ENCODE measurements around the gene ADARB1.
A peak's percentile ranks its signal among the peaks of the same experiment; 100 is the strongest.
"Not testable (repeated sequence)": the region's sequence is repeated elsewhere in the genome, so short reads cannot be mapped to it uniquely, and the experiment has no call there.

The ADARB1 gene

DNA sequence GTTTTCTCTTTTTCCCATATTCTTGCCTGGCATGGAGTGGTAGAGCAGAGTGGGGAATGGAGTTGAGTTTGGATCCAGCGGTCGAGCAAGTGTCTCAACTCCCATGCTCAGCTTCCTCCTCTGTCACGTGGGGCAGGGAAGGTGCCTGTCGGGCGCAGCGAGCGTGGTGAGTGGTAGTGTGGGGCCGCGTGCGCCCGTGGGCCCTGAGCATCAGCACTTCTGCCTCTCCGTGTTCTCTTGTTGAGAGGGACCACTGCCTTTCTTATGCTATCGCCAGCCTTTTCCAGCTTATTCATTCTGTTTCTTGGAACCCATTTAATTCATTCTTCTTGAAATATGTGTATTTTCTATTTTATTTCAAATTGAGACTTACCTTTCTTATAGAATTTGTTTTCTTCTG is 65.1 kb downstream of the ADARB1 start:
- no peak for DNase-seq

DNA sequence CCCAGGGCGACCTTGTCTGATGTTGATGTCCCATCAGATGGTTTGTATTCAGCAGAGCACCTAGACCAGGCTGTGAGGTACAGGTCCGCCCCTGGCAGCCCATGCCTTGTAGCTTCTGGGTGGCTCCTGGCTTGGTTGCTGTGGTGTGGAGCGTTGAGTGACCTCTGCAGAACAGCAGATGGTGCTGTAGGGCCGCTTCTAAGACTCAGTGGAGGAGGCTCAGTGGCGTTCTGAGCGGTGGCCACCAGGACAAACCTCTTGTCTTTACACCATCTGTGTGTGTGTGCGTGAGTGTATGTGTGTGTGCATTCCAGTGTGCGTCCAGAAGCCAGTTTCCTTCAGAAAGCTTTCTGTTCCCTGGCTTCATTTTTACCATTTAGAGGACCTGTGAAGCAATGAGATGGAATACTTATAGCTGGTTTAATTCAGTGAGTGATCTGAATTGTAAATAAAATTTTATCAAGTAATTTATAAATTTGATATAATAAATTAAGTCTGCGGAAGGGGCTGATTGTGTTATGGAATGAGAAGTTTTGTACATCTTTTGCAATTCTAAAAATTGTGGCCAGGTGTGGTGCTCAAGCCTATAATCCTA is 66.1 kb downstream of the ADARB1 start:
- peak; percentile 85 for DNase-seq

DNA sequence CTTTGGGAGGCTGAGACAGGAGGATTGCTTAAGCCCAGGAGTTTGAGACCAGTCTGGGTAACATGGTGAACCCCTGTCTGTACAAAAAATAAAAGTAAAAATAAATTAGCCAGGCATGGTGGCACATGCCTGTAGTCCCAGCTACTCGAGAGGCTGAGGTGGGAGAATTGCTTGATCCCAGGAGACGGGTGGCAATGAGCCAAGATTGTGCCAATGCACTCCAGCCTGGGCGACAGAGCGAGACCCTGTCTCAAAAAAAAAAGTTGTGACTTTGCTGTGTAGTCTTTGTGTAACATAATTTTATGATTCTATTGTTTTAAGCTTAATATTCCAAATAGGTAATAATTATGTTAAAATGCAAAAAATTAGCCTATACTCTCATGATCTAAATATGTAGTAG is 66.6 kb downstream of the ADARB1 start:
- DNase-seq = not testable (repeated sequence)

DNA sequence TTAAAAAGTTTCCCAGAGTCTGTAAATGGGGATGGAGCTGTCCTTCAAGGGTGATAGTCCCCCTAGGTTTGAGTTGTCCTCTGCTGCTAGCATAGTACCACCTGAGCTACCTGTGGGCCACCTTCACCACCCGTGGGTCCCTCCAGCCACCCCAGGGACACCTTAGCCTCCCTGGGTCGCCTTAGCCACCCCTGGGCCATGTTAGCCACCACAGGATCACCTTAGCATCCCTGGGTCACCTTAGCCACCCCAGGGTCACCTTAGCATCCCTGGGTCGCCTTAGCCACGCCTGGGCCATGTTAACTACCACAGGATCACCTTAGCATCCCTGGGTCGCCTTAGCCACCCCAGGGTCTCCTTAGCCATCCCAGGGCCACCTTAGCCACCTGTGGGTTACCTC is 67.1 kb downstream of the ADARB1 start:
- DNase-seq = no peak

DNA sequence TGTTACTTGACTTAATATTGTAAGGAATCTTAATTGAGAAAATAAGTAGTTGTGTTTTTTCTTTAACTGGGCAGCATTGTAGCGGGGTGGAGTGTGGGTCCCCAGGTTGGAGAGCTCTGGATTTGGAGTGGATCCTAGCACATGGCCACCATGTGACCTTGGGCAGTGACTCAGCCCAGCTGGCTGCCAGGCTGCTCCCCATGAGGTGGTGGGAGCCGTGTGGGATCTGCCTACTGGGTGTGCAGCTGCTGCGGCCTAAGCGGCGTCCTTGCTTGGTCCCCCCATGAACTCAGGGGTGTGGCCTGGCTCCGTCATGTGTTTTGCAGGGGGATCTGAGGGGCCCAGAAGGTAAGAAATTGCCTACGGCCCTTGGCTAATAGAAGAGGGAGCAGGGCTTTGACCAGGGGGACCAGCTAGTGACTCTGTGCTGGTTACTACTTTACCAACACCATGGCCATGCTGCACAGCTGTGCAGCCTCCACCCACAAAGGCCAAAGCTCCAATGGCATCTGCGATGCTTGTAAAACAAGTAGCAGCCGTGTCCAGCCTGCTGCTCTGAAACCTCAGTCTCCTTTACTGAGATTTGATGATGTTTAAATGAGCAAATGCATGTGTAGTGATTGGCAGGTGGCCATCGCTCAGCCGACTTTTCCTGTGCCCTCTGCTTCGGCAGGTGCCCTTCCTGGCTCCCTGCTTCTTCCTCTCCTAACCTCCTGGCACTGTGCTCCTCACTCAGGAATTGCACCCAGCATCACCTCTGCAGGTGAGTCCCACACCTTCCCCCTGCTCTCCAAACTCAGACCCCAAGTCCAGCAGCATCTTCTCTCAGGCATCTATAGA is 68.3 kb downstream of the ADARB1 start:
- no peak for DNase-seq

DNA sequence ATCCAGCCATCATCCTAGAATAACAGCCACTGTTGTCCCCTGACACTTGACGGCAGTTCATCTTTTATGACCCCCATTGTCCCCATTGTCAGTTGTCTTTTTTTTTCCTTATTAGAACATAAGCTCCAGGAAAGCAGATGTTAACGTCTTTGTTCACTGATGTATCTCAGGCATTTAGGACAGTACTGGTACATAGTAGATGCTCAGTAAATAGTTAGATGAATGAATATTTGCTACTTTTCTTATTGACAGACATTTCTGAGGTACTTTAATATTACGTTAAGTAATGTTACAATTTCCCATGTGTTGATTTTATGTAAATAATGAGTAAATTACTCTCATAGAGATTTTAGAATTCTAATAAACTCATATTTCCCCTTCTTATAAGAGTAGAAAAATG is 69.5 kb downstream of the ADARB1 start:
- DNase-seq = no peak

DNA sequence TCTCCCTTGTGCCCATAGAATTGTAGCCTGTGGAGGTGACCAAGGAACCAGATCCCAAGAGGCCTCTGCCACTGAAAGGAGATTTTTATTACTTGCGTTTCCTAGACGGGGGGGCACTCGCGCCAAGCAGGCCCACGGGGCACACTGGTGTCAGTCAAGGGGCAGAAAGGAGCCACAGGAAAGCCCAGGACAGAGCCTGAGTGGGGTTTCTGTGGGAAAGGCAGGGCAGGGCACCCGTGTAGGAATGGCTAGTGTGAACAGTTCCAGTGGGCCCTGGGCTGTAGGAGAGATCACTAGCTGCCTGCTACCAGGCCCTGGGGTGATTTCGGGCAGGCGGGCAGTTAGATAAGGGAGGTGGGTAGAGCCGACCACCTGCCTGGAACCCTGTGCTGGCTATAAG is 70.8 kb downstream of the ADARB1 start:
- no peak for DNase-seq

DNA sequence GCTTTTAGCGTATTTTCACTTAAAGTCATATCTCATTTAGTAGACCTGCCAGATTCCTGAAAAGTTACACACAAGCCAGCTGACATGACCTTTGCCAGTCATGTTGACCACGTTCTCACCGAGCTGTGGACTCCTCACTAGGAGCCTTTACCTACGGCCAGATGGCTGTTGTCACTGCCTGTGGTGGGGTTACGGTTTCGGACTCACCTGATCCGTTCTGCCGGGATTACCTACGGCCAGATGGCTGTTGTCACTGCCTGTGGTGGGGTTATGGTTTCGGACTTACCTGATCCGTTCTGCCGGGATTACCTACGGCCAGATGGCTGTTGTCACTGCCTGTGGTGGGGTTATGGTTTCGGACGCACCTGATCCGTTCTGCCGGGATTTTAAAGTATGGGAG is 71.5 kb downstream of the ADARB1 start:
- DNase-seq = not testable (repeated sequence)

DNA sequence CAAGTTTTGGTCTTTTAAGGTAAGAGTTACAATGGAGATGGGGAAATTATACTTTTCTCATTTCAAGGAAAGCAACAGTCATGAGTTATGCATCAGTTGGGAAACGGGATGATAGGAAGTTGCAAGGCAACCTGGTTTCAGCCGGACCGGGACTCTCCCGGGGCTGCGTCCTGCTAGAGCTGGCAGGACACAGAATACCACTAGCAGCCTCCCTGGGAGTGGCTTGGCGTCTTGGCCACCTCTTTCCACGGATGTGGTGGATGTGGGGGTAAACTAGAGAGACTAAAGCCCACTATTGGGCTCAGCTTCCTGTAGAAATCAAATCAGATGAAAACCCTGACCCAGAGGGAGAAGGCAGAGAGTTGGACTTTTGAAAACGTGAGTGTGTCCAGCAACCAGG is 71.9 kb downstream of the ADARB1 start:
- DNase-seq = no peak

DNA sequence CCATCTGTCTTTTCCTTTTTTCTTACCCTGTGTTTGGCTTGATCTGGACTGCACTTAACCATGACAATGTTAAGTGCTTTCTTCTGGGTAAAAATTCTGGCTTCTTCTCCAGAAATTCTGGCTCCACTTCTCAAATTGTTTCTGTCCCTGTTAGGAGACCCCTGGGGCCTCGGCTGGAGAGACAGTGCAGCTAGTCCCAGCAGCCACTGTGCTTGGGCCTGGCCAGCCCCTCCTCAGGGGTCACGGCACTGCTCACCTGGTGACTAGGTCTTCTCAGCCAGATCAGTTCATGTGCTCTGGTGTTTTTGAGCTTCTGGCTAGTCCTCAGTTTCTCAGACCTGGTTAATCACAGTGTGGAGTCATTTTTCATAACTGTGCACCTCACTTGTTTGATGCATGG is 72.4 kb downstream of the ADARB1 start:
- DNase-seq = no peak

DNA sequence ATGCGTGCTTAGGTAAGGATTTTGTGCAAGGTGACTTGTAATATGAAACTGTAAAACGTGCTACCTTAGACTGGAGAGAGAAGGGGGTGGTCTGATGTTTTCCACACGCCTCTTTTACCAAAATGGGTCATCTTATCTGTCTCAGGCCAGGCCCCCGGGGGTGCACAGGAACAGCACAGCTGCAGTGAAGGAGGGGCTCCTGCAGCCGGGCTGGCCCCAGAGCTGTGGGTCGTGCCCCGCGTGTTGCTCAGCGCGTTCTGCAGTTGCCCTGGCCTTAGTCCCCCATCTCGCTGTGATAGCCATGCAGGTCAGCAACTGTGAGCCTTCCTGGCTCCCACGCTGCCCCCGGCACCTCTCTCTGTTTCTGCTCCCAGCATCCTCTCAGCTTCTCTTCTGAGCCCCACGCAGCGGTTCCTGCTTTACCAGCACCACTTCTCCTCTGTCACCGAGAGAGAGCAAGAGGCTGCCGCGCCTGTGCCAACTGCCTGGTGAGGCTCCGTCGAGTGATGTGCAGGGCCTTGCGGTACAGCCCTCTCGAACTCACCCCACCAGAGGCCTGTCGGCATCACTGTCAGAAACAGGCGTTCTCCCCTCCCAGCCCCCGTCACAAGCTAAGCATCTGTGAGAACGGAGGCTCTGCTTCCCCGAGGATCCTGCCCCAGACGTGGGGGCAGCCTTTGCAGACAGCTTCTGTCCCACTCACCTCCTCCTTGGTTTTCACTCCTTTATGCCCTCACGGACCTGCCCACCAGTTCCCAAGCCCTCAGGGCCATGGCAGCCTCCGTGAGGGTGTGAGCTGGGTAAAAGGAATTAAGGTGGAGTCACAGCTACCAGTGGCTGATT is 73.3 kb downstream of the ADARB1 start:
- no peak for DNase-seq

DNA sequence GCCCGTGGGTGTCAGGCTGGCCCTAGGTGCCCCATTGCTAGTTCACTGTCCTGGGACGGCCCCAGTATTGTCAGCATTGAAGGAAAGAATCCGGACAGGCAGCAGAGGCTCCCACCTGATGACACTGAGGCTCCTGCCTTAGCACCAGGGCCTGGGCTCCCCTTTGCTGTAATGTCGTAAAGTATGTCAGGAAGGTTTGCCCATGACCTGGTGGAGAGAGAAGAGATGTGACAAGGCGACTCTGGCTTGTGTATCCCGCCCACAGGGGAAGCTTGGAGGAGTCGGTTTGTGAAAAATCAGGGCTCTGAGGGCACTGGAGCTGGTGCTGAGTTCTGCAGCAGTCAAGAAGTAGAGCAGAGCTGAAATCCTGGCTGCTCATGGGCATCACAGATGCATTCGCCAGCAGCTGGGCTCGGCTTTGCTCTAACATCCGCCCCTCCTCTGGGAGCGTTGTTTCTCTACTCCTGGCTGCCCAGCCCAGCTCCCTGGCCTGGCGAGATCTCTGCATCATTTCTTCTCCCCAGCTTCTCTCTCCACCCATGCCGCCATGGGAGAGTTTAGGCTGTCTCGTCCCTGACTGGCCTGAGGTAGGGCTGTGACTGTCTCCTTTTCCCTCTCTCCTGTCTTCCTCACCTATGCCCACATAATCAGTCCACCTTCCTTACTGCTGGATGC is 74.1 kb downstream of the ADARB1 start:
- no peak for DNase-seq

DNA sequence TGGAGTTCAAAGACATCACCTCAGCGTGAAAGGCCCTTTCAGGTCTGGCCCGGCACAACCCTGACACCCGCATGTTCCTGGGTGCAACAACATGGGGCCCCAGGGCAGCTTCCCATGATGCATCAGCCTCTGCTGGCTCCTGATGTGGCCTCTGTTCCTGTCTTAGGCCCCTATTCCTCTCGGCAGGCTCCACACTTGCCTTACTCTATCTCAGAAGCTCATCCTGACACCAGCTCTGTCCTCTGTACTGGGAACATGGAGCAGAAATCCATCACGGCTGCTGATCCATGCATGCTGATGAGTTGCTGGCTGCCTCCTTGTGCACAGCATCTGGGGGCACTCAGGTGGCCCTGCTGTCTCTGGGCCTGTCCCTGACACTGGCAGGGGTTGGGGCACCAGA is 74.6 kb downstream of the ADARB1 start:
- DNase-seq = no peak

DNA sequence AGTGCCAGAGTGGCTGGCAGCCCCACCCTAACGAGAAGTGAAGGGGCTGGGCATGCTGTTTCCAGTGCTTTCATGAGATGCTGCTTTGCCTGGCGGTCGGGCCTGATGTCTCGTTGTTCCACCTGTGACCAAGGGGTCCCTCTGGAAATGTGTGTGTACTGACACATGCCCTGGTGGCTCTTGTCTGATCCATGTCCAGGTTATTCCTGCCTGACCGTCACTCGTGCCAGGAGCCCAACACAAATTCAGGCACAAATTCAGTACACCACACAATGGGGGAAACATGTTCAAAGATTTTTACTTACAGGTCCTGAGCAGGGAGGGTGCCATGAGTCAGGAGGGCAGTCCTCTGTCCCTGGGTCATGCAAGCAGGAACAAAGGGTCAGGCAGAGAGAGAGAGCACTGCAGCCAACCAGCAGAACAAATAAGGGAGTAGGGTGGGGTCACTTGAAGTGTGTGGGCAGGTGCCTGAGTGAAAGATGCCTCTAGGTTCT is 76.3 kb downstream of the ADARB1 start:
- DNase-seq = no peak

DNA sequence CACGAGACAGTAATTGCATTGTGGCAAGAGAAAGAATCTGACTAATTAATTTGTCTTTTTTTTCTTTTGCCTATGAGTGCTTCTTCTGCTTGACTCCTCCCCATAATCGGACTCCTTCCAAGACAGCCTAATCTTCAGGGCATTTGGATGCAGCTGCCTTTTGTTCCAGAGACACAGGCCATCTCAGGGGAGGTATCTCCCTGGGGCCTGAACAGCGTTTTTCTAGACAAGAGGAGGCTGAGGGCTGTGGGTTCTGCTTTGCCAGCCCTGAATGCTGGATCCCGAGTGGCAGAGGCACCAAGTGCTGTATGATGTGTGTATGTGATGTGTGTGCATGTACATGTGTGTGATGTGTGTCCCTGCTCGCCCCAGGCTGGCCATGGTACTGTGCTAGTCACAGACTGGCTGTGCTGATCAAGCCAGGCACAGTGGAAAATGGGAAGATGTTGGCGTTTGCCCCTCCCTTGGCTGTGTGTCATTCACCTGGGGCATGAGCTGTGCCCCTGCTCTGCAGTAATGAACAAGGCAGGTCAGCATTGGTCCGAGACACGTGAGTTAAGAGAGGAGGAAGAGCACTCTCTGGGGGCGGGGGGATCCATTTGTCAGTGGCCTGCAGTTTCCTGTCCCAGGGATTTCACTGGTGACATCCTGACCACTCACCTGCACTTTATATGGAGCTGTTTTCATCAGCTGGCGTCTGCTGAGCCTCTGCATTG is 77.2 kb downstream of the ADARB1 start:
- DNase-seq = no peak

DNA sequence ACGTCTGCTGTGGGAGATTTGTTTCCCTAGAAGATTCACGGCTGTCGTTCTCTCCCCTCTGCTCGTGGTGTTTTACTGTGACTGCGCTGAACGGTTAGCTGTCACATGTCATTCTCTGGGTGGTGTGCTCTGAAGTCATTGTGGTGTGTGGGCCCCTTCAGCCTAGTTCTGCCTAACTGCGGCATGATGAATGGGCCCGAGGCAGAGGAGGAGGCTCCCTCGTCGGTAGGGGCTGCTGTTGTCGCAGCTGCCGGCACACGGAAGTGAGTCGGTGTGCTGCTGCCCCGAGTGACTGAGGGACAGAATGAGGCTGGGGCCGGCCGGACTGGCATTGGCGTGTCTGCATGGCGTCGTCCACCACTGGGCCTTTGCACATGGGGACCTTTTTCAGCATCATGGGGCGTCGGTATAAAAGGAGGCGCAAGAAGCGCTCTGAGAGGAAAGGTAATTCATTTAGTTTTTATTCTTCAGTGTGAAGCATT is 77.9 kb downstream of the ADARB1 start:
- peak; percentile 87 for DNase-seq

DNA sequence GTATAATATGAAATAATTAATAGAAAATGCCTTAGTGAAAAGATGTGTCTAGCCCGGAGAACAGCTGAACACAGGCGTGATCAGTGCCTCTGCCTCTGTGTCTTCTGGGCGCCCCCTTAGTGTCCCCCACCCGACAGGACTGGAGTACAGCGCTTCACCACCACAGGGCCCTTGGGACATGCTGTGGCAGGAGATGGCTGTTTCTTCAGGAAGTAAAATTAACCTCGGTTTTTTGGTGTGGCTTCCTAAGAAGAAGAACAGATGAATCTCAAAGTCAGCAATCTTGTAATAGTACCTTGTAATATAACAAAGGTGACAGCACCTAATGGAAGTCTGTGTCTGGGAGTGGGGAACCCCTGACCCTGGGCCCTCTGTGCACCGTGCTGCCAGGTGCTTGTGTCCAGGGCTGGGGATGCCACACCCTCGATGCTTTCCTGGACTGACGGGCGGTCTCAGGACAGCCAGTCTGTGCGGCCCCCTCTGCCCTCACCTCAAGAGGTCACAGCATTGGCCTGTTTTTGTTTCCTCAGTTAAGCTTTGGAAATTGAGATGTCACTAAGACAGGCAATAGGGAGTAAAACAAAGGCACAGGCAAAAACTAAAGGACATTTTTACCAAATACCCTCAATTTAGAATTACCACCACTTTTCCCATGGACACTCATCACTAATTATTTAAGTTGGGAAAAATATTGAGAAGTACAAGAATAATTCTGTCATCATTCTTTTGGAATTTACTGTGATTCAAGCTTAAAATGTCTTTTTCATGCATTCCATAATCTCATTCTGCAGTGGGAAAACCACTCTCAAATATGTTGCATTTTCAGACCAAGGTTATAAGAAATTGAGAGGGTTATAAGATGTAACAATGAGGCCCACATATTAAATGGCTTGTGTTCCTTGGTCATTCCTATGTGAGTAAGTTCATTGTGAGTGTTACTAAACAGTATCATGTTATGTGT is 79.3 kb downstream of the ADARB1 start:
- peak; percentile 35 for DNase-seq

DNA sequence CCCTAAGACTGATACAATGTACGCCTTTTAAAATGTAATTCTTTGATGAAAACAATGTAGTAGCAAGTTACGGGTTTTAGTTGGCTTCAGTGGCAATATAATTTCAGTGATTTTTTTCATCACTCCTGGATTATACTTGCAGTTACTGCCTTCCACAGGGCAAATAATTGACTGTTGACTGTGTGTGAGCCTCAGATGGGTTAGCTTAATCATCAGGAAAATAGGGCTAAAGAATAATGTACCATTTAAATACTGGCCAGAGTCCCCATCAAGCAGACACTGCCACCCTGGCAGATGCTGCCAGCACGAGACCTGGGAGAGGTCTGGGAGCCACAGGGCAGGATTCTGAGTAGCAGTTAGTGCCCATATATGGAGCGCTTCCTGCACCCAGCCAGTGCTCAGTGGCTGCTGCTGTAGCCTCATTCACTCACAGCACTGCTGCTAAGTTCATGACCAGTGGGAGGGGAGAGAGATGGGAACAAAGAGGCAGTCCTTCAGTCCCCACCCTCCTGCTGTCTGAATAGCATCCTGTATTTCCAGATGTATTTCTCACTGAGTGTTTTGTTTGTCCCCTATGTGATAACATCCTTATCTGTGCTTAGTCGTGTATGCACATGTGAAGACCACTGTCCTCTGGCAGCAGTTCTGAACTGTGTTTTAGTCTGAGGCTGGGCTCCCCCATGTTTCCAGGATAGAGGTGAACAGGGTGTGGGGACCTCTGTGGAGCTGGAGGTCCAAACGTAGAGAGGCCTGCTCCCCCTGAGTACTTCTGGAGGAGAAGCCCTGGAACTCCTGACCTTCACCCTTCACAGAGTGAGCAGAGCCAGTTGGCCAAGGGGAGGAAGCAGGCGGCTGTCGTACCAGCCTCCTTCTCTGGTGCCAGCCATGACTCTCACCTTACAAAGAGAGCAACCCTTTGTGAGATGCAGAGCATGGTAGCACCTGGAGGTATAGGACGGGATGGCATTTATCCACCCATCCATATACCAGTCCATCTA is 80.4 kb downstream of the ADARB1 start:
- peak; percentile 32 for DNase-seq

DNA sequence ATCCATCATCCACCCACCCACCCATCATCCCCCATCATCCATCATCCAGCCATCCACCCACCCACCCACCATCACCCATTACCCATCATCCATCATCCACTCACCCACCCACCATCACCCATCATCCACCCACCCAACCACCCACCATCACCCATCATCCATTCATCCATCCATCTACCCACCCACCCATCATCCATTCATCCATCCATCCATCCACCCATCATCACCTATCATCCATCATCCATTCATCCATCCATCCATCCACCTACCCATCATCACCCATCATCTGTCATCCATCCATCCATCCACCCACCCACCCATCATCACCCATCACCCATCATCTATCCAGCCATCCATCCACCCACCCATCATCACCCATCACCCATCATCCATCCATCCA is 81.5 kb downstream of the ADARB1 start:
- no peak for DNase-seq

DNA sequence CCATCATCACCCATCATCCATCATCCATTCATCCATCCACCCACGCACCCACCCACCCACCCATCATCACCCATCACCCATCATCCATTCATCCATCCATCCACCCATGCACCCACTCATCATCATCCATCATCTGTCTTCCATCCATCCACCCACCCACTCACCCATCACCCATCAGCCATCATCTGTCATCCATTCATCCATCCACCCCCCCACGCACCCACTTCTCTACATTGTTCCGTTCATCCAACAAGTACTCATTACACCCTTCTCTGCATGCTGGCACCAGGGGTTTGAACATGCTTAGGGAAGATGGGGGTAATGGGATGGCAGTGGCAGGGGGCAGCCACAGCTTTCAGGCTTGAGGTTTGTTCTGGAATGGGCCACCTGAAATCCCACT is 82.1 kb downstream of the ADARB1 start:
- DNase-seq = no peak

All from inflammatory macrophage treated with lipopolysaccharide for 4 hours (primary cell).